ENCODE results near the gene TERB2.
"Not testable (repeated sequence)": the region's sequence is repeated elsewhere in the genome, so short reads cannot be mapped to it uniquely, and the experiment has no call there.

TERB2 gene

GRCh38 chr15:45021348-45021747, 64.9 kb downstream of the TERB2 start:
- H4K91ac ChIP-seq (ENCODE audit: low read depth, low read length) = no peak overlapping the region
- H3K79me1 ChIP-seq (ENCODE audit: low read length) = peaks cover 5% of the 10 kb centered on the region
- no peak for DNase-seq
- no peak overlapping the region for H3K4me3 ChIP-seq (ENCODE audit: low read depth, low read length)
- WGBS (ENCODE audit: extremely low coverage, insufficient coverage, insufficient read length) = no CpG with 5 or more reads among the region's 6 CpGs
- H3K14ac ChIP-seq (ENCODE audit: low read length) = no peak overlapping the region
- H4K12ac ChIP-seq (ENCODE audit: low read depth, low read length) = no peak overlapping the region
- H3K4me2 ChIP-seq (ENCODE audit: low read length) = no peak overlapping the region
- no peak overlapping the region for H2BK12ac ChIP-seq (ENCODE audit: low read length)
- no peak overlapping the region for H2BK5ac ChIP-seq (ENCODE audit: low read depth, low read length, poor library complexity)
- peaks cover 2% of the 10 kb centered on the region for H3K9me3 ChIP-seq (ENCODE audit: insufficient read depth, low read depth, low read length)
- H3K4me1 ChIP-seq (ENCODE audit: control insufficient read depth in 1 of 2, insufficient read depth in 2 of 2, low read length in 2 of 2) = peaks cover 5 to 7% of the 10 kb centered on the region in 2 experiments
- H4K8ac ChIP-seq (ENCODE audit: low read depth, low read length) = no peak overlapping the region
- peaks cover 4% of the 10 kb centered on the region for H3K79me2 ChIP-seq (ENCODE audit: control insufficient read depth, insufficient read depth, low read length, poor library complexity)
- no peak overlapping the region for H3K18ac ChIP-seq (ENCODE audit: low read length)
- no peak overlapping the region for H3K4ac ChIP-seq (ENCODE audit: low read depth, low read length)
- no peaks in the 10 kb centered on the region for H3K36me3 ChIP-seq (ENCODE audit: control insufficient read depth in 1 of 2, insufficient read depth in 2 of 2, low read length in 2 of 2)
- no peak overlapping the region for H2BK120ac ChIP-seq (ENCODE audit: insufficient read depth, low read length, poor library complexity)
- no peak overlapping the region for H3K23ac ChIP-seq (ENCODE audit: low read length)
- H3K27ac ChIP-seq (ENCODE audit: low read depth, low read length) = no peak overlapping the region
- H3K27me3 ChIP-seq (ENCODE audit: insufficient read depth, low read length) = no peaks in the 10 kb centered on the region
- no peak overlapping the region for H2AK5ac ChIP-seq (ENCODE audit: low read length)
- H3K9ac ChIP-seq (ENCODE audit: low read length) = no peak overlapping the region
- H2AFZ ChIP-seq (ENCODE audit: insufficient read depth, low read length, poor library complexity) = no peak overlapping the region

DNA sequence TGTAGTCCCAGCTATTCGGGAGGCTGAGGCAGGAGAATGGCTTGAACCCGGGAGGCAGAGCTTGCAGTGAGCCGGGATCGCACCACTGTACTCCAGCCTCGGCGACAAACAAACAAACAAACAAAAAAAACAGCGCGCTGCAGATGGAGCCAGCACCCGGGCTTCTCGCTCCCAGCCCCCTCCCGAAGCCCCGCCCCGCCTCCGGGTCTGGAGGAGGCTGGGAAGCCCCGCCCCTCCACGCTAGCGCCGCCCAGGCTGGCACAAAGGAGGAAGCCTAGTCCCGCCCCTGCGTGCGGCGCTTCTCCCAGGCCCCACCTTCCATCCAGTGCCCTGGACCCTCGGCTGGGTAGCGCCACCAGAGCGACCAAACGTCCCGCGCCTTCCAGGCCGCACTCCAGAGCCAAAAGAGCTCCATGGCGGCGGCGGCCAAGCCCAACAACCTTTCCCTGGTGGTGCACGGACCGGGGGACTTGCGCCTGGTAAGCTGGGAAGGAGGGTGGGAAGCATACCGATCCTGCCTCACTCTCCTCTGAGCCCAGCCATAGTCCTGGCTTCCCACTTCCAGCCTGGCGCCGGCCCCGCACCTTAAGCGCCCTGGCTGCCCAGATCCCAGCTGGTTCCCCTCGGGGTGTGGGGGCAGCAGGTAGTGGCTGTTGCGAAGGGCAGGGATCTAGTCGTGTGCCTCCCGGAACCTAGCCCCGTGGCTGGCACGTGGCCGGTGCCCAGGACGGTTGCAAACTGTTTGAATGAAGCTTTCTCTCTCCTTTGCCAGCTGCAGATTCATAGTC, 66.6 kb downstream of the TERB2 start, which contains the start of gene SORD:
TSS of gene SORD (plus strand) at position 325 of the 788 bp plus-strand sequence. CDS start at position 414, 89 bp downstream.
- Histone ChIP-seq H3K79me2 (ENCODE audit: control insufficient read depth, insufficient read depth, low read length, poor library complexity) (peaks cover 4% of the 10 kb centered on the region), H2BK5ac (ENCODE audit: low read depth, low read length, poor library complexity) (peak within 1 kb of the TSS; percentile 2), H3K4me3 (ENCODE audit: low read depth, low read length) (peak within 1 kb of the TSS; percentile 82), H3K4ac (ENCODE audit: low read depth, low read length) (peak within 1 kb of the TSS; percentile 4), H2BK12ac (ENCODE audit: low read length) (no peak within 1 kb of the TSS), H2AFZ (ENCODE audit: insufficient read depth, low read length, poor library complexity) (peak within 1 kb of the TSS; percentile 75), H3K9ac (ENCODE audit: low read length) (peak within 1 kb of the TSS; percentile 34), H4K8ac (ENCODE audit: low read depth, low read length) (peak within 1 kb of the TSS; percentile 85), H4K91ac (ENCODE audit: low read depth, low read length) (peak within 1 kb of the TSS; percentile 31), H3K14ac (ENCODE audit: low read length) (peak within 1 kb of the TSS; percentile 65), H2AK5ac (ENCODE audit: low read length) (no peak within 1 kb of the TSS), H4K12ac (ENCODE audit: low read depth, low read length) (peak within 1 kb of the TSS; percentile 12), H3K4me1 (ENCODE audit: control insufficient read depth in 1 of 2, insufficient read depth in 2 of 2, low read length in 2 of 2) (peaks cover 5 to 9% of the 10 kb centered on the region in 2 experiments), H3K9me3 (ENCODE audit: insufficient read depth, low read depth, low read length) (peaks cover 2% of the 10 kb centered on the region), H3K27ac (ENCODE audit: low read depth, low read length) (no peak within 1 kb of the TSS), H3K79me1 (ENCODE audit: low read length) (peaks cover 5% of the 10 kb centered on the region), H3K18ac (ENCODE audit: low read length) (peak within 1 kb of the TSS; percentile 68), H2BK120ac (ENCODE audit: insufficient read depth, low read length, poor library complexity) (peak within 1 kb of the TSS; percentile 12), H3K36me3 (ENCODE audit: control insufficient read depth in 1 of 2, insufficient read depth in 2 of 2, low read length in 2 of 2) (no peaks in the 10 kb centered on the region), H3K4me2 (ENCODE audit: low read length) (peak within 1 kb of the TSS; percentile 69), H3K27me3 (ENCODE audit: insufficient read depth, low read length) (no peaks in the 10 kb centered on the region), H3K23ac (ENCODE audit: low read length) (no peak within 1 kb of the TSS)
- no CpG with 5 or more reads among the region's 48 CpGs for WGBS (ENCODE audit: extremely low coverage, insufficient coverage, insufficient read length)
- DNase-seq = peak; percentile 69 to 80

- no peak overlapping the region for H3K23ac ChIP-seq (ENCODE audit: low read length)
- H3K14ac ChIP-seq (ENCODE audit: low read length) = no peak overlapping the region
- H2BK12ac ChIP-seq (ENCODE audit: low read length) = no peak overlapping the region
- no peak overlapping the region for H3K9ac ChIP-seq (ENCODE audit: low read length)
- peak overlapping the region; percentile 82 for H3K4me3 ChIP-seq (ENCODE audit: low read depth, low read length)
- H2BK5ac ChIP-seq (ENCODE audit: low read depth, low read length, poor library complexity) = no peak overlapping the region
- H2BK120ac ChIP-seq (ENCODE audit: insufficient read depth, low read length, poor library complexity) = no peak overlapping the region
- no CpG with 5 or more reads among the region's 4 CpGs for WGBS (ENCODE audit: extremely low coverage, insufficient coverage, insufficient read length)
- no peak overlapping the region for H3K18ac ChIP-seq (ENCODE audit: low read length)
- H4K12ac ChIP-seq (ENCODE audit: low read depth, low read length) = peak overlapping the region; percentile 12
- H3K9me3 ChIP-seq (ENCODE audit: insufficient read depth, low read depth, low read length) = peaks cover 2% of the 10 kb centered on the region
- peak overlapping the region; percentile 75 for H2AFZ ChIP-seq (ENCODE audit: insufficient read depth, low read length, poor library complexity)
- no peak overlapping the region for H3K4ac ChIP-seq (ENCODE audit: low read depth, low read length)
- H3K4me2 ChIP-seq (ENCODE audit: low read length) = peak overlapping the region; percentile 69
- H3K4me1 ChIP-seq (ENCODE audit: control insufficient read depth in 1 of 2, insufficient read depth in 2 of 2, low read length in 2 of 2) = peaks cover 5 to 9% of the 10 kb centered on the region in 2 experiments
- peaks cover 4% of the 10 kb centered on the region for H3K79me2 ChIP-seq (ENCODE audit: control insufficient read depth, insufficient read depth, low read length, poor library complexity)
- DNase-seq = no peak
- H4K91ac ChIP-seq (ENCODE audit: low read depth, low read length) = peak overlapping the region; percentile 31
- H3K36me3 ChIP-seq (ENCODE audit: control insufficient read depth in 1 of 2, insufficient read depth in 2 of 2, low read length in 2 of 2) = no peaks in the 10 kb centered on the region
- no peak overlapping the region for H3K27ac ChIP-seq (ENCODE audit: low read depth, low read length)
- no peak overlapping the region for H4K8ac ChIP-seq (ENCODE audit: low read depth, low read length)
- H2AK5ac ChIP-seq (ENCODE audit: low read length) = no peak overlapping the region
- no peaks in the 10 kb centered on the region for H3K27me3 ChIP-seq (ENCODE audit: insufficient read depth, low read length)
- H3K79me1 ChIP-seq (ENCODE audit: low read length) = peaks cover 5% of the 10 kb centered on the region
Observed at GRCh38 chr15:45023659-45024225, 67.3 kb downstream of the TERB2 start.

DNA sequence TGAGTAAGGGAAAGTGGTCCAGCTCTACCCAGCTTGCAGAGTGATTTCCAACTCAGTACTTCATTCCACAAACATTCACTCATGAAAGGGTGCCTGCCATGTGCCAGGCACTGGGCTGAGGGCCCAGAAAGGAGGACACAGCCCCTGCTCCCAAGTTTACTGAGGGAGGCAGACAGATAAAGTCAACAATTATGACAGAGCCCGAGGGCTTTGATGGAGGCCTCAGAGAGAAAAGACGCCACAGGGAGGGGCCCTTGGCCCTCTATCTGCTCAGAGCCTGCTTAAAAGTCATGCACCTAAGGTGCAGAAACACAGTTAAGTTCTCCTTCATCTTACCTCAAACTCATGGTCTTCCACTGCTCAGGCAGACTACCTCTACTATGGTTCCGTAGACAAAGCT, 68.2 kb downstream of the TERB2 start:
- H3K4me1 ChIP-seq (ENCODE audit: control insufficient read depth in 1 of 2, insufficient read depth in 2 of 2, low read length in 2 of 2); H3K27me3 ChIP-seq (ENCODE audit: insufficient read depth, low read length); H3K23ac ChIP-seq (ENCODE audit: low read length); H2BK5ac ChIP-seq (ENCODE audit: low read depth, low read length, poor library complexity); H3K36me3 ChIP-seq (ENCODE audit: control insufficient read depth in 1 of 2, insufficient read depth in 2 of 2, low read length in 2 of 2); H3K14ac ChIP-seq (ENCODE audit: low read length); H3K9me3 ChIP-seq (ENCODE audit: insufficient read depth, low read depth, low read length); H2BK120ac ChIP-seq (ENCODE audit: insufficient read depth, low read length, poor library complexity); H3K4me3 ChIP-seq (ENCODE audit: low read depth, low read length); H2BK12ac ChIP-seq (ENCODE audit: low read length); DNase-seq; H3K4me2 ChIP-seq (ENCODE audit: low read length); H3K79me2 ChIP-seq (ENCODE audit: control insufficient read depth, insufficient read depth, low read length, poor library complexity); H3K79me1 ChIP-seq (ENCODE audit: low read length); H3K18ac ChIP-seq (ENCODE audit: low read length); H3K9ac ChIP-seq (ENCODE audit: low read length); H3K4ac ChIP-seq (ENCODE audit: low read depth, low read length); H4K8ac ChIP-seq (ENCODE audit: low read depth, low read length); H3K27ac ChIP-seq (ENCODE audit: low read depth, low read length); H2AFZ ChIP-seq (ENCODE audit: insufficient read depth, low read length, poor library complexity); H4K91ac ChIP-seq (ENCODE audit: low read depth, low read length); H4K12ac ChIP-seq (ENCODE audit: low read depth, low read length); H2AK5ac ChIP-seq (ENCODE audit: low read length): not testable (repeated sequence)
- WGBS (ENCODE audit: extremely low coverage, insufficient coverage, insufficient read length) = no CpG with 5 or more reads among the region's 3 CpGs
